Omental fat pad (tissue), 4 donors: ENCODE data around the gene GIPC3. TPM values are rescaled to one million over a fixed set of nuclear protein-coding genes. Genes with fewer than 3 reads are reported as not detected.

ENCODE experiments used
- ATAC-seq: fragments of 150-250 bp; one replicate; pipeline ENCODE4 v1.9.1; 2016; ENCODE audit warnings: mild to moderate bottlenecking, moderate library complexity; ENCODE audit not compliant: low FRiP score
- DNase-seq: peaks from one replicate; pipeline ENCODE4 v3.0.0-alpha.2; 2019; ENCODE audit warnings: low spot score
- total RNA-seq, 4 donors: library from RNA; depleted of rRNA; stranded (reverse); fragments of >200 nt; gene quantifications; one replicate each; pipeline ENCODE4 v1.1.0, GENCODE V29; 2016
- TF ChIP-seq, protein P1 (sequence below), 3 donors: fragments of 450-650 bp; IDR thresholded peaks; one replicate each; pipeline ENCODE4 v1.5.1; 2016 to 2017; ENCODE audit warnings: antibody characterized with exemption in 3 of 3, mild to moderate bottlenecking in 3 of 3, moderate library complexity in 2 of 3

GIPC3 gene
- total RNA-seq, 4 donors from 2014 or later: 0.56 to 3.0 (median 1.0) TPM

DNA sequence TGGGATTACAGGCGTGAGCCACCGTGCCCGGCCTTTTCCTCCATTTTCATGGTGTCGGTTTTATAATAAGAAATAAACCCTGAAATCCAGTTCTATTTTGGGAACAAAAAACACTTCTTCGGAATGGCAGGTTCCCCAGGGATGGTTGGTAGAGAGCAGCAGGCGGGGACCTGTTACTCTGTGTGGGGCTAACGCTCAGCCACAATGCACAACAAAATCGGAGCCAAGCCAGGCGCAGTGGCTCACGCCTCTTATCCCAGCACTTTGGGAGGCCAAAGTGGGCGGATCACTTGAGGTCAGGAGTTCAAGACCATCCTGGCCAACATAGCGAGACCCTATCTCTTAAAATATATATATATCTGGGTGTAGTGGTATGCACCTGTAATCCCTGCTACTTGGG is 15.7 kb downstream of the GIPC3 start:
- TF ChIP-seq, protein P1, sequence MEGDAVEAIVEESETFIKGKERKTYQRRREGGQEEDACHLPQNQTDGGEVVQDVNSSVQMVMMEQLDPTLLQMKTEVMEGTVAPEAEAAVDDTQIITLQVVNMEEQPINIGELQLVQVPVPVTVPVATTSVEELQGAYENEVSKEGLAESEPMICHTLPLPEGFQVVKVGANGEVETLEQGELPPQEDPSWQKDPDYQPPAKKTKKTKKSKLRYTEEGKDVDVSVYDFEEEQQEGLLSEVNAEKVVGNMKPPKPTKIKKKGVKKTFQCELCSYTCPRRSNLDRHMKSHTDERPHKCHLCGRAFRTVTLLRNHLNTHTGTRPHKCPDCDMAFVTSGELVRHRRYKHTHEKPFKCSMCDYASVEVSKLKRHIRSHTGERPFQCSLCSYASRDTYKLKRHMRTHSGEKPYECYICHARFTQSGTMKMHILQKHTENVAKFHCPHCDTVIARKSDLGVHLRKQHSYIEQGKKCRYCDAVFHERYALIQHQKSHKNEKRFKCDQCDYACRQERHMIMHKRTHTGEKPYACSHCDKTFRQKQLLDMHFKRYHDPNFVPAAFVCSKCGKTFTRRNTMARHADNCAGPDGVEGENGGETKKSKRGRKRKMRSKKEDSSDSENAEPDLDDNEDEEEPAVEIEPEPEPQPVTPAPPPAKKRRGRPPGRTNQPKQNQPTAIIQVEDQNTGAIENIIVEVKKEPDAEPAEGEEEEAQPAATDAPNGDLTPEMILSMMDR (IDR thresholded peaks at IDR 0.05): no peak
- DNase-seq (no peak), ATAC-seq (no peak)

GRCh38 chr19:3603121-3603811 is 18.0 kb downstream of the GIPC3 start:
- TF ChIP-seq, protein P1 (IDR thresholded peaks at IDR 0.05): no peak
- ATAC-seq (no peak), DNase-seq (no peak)

DNA sequence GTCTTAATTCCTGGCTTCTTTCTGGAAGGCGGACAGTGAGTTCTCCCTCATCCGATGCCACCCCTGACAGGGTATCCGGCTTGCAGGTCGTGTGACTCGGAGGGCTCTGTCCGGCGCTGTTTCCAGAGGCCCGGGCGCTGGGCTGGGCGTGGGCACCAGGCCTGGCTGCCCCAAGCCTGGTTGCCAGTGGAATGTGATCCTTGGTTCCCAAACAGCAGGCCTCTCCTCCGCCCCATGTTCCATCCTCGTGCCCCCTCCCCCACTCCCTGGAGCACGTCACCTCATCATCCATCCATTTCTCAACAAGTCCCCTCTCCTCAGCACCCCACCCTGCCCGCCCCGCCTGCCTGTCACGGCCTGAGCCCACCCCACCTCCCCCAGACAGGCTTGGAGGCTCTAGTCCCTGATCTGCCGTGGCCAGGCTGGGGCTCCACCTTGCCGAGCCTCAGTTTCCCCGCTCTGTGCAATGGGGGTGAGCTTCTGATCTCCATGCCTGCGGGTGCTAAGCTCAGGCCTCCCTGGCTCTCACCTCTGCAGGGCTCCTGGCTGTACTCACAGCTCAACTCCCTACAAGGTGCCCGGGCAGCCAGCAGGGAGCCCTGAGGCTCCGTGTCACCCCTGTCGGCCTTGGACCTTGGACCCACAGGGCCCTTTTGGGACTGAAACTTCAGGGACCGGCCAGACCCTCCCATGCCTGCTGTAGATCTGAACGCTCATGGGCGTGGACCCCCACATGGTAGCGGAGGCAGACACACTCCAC is 19.1 kb downstream of the GIPC3 start:
- TF ChIP-seq, protein P1 (IDR thresholded peaks at IDR 0.05): no peak
- DNase-seq (no peak), ATAC-seq (no peak)

DNA sequence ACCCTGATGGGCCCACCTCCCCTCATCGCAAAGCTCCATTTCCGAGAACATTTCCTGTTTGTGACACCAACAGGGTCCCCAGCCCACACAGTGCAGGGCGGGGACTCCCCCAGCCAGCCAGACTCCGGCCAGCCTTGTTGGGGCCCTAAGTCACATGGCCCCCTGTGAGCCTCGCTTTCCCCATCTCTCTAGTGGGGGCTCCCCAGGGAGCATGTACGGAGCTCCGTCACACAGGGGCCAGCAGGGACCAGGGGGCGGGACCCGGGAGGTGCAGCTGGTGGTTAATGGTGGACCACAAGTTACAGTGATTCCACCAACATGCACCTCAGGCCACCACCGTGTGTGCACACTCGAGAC is 19.7 kb downstream of the GIPC3 start:
- TF ChIP-seq, protein P1 (IDR thresholded peaks at IDR 0.05): no peak
- ATAC-seq (no peak), DNase-seq (no peak)

GRCh38 chr19:3605361-3605760 is 20.1 kb downstream of the GIPC3 start:
- TF ChIP-seq, protein P1 (IDR thresholded peaks at IDR 0.05): no peak
- ATAC-seq: no peak
- no peak for DNase-seq

DNA sequence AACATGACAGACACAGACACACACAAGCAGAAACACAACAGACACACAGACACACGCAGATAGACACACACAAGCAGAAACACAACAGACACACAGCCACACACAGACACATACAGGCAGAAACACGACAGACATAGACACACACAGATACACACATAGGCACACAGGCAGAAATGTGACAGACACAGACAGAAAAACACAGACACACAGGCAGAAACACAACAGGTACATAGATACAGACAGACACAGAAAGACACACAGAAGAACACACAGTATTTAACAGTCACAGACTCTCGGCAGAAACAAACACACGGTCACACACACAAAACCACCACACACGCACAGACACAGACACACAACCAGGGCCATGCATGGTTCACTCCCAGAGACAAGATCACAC is 20.5 kb downstream of the GIPC3 start:
- ATAC-seq (no peak), DNase-seq (no peak)
- TF ChIP-seq, protein P1 (IDR thresholded peaks at IDR 0.05): no peak
